Endometrial microvascular endothelial cells (primary cell): ENCODE results near the gene ZNF83. TPM values are rescaled to one million over a fixed set of nuclear protein-coding genes. Genes with fewer than 3 reads are reported as not detected.
"Not testable (repeated sequence)": the region's sequence is repeated elsewhere in the genome, so short reads cannot be mapped to it uniquely, and the experiment has no call there.

Experiments used
- in situ Hi-C: cut with HindIII; loops from 2 replicates; pipeline ENCODE4 v1.10.0; 2017; ENCODE audit warnings: low sequenced_read_pairs, low pct_unique_long_range_greater_than_20kb; ENCODE audit errors: inconsistent ontology term
- total RNA-seq: library from RNA; depleted of rRNA; stranded (reverse); fragments of >200 nt; gene quantifications from one replicate; pipeline ENCODE4 v1.2.3, GENCODE V29; 2015; ENCODE audit errors: inconsistent ontology term

ZNF83 gene
- 17.8 TPM for total RNA-seq

DNA sequence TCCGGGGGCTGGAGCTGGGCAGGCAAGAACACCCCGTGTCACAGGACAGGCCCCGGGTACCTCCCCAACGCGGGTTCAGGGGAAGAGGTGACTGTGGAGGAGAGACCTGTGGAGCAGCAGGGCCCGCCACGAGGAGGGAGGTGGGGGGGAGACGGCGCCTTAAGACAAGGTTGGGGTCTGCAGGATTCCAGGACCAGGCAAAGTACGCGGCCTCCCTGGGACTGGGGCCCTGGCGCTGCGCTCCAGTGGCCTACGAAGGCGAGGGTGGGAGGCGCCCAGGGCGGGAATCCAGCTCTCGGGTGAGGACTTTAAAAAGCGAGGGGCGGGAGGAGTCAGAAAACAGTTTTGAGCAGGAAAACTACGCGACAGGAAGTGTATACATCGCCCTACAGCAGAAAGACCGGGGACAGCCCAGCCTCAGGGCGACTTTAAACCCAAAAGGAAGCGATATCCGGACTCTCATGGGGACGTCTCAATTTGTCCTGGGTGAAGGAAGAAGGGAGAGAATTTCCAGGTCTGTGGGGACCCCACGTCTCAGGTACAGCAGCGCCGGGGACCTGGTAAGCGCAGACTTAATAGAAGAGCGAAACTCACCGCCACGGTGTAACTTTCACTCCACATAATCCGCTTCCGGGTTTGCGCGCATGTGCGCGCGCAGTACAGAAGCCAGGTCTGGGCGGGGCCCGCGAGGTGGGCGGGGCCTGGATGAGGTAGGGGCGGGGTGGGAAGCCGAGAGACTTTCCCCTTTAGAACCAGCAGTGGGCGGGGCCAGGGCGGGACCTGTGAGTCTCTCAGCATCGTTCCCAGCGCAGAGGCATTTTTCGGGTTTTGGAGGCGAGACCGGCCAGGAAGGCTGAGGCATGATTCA lies at the start of gene ZNF83:
TSS of gene ZNF83 (minus strand) at position 638 of the 868 bp plus-strand sequence.
- in situ Hi-C loops = no loop called here

DNA sequence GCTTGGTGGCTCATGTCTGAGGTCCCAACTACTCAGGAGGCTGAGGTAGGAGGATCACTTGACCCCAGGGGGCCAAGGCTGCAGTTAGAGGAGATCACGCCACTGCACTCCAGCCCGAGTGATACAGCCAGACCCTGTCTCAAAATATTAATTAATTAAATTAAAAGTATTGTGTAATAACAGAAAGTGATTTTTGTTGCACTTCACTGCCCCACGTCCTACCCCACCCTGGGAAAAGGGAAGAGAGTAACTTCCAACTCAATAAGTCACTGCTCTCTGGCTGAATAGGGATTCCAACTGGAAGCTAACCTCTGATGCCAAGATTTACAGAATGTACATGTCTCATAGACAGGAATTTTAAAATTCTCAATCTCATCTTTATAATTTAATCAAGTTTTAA lies 49.5 kb upstream of the ZNF83 start:
- in situ Hi-C loops = no loop called here

DNA sequence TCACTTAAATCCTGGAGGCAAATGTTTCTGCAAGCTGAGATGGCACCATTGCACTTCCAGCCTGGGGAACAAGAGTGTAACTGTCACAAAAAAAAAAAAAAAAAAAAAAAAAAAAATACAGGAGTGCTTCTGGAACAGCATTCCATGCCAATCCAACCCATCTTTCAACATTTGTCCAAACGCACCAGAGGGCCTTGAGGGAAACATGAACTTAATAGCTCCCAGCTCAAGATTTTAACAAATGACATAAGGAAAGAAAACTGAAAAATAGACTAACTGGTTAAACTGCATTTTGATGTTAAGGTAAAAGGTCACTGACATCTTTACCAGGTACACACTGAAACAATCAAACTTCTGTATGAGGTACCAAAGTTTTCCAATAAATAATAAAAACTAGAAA lies 47.7 kb upstream of the ZNF83 start:
- in situ Hi-C loops = no loop called here

DNA sequence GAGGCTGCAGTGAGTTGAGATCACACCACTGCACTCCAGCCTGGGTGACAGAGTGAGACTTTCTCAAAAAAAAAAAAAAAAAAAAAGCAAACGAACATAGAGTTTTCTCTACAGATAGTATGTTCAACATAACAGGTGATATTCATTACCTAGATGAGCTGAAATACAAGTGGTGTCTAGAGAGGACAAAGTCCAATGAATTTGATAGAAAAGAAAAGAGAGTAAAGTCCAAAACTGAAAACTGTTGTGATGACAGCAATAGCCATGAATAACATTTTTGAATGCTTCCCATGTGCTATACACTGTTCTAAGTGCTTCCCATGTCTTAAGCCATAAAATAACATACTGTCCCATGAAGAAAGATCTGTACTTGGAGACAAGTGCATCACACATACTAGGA lies 43.1 kb upstream of the ZNF83 start:
- in situ Hi-C loops = not testable (repeated sequence)

DNA sequence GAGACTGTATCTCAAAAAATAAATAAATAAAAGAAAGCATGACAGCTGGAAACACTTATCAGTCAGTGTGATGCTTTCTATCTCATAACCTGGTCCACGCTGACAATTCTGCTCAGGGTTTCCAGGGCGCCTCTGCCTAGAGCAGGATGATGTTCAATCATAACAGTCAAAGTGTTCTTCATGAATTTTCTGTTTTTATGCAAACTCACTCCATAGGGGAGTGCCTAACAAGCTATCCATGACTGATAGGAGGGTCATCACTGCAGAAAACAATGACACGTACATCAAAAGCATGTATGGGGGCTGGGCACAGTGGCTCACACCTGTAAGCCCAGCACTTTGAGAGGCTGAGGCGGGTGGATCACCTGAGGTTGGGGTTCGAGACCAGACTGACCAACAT lies 41.4 kb upstream of the ZNF83 start:
- in situ Hi-C loops = no loop called here

DNA sequence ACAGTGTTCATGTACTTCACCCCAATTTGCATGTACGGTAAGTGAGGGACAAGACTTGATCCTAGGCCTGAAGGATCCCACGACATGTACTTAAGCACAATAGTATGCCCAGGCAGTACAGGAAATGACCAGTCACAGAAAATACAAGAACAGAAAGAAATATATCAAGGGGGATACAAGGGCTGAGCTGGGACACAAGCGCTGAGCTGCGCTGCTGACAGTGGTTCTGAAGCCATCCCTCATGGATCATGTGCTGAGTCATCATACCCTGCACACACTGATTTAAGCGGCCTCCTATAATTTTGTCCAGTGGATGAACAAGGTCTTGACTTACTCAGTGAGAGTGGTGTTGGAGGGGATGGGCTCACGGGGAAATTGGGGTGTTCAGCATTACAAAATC lies 37.1 kb upstream of the ZNF83 start:
- in situ Hi-C loops = not testable (repeated sequence)

DNA sequence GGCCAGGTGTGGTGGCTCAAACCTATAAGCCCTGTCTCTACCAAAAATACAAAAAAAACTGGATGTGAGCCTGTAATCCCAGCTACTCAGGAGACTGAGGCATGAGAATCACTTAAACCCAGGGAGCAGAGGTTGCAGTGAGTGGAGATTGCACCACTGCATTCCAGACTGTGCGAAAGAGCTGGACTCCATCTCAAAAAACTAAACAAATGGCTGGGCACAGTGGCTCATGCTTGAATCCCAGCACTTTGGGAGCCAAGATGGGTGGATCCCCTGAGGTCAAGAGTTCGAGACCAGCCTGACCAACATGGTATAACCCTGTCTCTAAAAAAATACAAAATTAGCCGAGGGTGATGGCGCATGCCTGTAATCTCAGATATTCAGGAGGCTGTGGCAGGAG lies 34.9 kb upstream of the ZNF83 start:
- in situ Hi-C loops = no loop called here

DNA sequence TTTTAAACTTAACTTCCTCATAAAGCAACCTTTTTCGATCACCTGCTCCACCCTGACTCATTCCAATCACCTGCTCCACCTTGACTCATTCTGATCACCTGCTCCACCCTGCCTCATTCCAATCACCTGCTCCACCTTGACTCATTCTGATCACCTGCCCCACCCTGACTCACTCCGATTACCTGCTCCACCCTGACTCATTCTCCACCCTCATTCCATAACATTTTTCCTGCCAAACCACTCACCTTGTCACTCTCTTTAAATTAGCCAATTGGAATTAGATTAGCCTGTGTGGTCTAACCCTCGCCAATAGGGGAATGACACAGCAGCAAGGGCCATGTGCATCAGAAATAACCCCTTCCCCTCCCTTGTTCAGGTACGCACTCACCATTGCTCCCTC lies 31.9 kb upstream of the ZNF83 start:
- in situ Hi-C loops = no loop called here

DNA sequence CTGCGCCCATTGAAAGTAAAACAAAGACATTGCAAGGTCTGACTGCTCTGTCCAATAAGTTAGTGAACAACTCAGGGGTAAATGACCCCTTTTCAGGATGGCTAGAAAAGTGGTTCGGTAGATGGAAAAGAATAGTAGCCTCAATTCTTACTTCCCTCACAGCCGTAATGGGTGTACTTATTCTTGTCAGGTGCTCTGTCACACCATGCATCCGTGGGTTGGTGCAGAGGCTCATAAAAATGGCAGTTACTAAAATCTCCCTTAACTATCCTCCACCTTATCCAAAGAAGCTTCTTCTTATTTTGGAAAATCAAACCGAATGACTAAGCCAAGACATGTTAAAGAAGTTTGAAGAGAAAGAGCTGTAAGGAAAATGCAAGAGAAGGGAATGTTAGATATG lies 31.4 kb upstream of the ZNF83 start:
- in situ Hi-C loops = no loop called here

DNA sequence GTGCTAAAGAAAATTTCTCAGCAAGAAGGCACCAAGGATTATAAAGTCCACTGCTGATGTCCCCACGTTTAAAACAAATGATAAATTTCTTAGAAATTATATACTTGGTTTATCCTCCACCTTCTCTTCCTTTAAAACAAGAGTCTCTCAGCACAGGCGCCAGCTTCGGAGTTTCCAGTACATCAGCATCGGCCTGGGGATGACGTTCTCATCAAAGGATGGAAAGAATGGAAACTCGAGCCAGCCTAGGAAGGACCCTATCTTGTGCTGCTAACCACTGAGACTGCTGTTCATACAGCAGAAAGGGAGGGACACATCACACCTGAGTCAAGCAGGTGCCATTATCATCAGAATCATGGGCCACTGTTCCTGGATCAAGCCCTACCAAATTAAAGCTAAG lies 29.8 kb upstream of the ZNF83 start:
- in situ Hi-C loops = no loop called here

DNA sequence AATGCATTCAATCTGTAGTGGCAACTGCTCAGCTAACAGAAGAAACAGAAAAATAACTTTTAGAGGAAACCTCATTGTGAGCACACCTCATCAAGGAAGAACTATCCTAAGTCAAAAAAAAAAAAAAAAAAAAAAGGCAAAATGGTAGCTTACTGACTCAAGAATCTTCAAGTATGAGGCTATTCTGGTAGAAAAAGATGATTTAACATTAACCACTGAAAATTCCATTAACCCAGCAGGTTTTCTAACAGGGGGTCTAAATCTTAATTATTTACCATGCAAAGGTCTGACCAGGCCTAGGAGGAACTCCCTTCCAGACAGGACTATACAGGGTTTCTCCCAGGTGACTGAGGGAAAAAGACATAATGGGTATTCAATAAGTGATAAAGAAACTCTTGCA lies 28.4 kb upstream of the ZNF83 start:
- in situ Hi-C loops = no loop called here

DNA sequence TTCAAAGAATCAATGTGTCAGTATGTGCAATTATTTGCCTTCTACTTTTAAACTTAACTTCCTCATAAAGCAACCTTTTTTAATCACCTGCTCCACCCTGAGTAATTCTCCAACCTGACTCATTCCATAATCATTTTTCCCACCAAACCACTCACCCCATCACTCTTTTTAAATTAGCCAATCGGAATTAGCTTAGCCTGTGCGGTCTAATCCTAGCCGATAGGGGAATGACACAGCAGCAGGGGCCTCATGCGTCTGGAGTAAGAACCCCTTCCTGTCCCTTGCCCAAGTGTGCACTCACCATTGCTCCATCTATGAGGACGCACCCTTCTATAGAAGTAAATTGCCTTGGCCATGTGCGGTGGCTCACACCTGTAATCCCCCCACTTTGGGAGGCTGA lies 27.4 kb upstream of the ZNF83 start:
- in situ Hi-C loops = no loop called here

DNA sequence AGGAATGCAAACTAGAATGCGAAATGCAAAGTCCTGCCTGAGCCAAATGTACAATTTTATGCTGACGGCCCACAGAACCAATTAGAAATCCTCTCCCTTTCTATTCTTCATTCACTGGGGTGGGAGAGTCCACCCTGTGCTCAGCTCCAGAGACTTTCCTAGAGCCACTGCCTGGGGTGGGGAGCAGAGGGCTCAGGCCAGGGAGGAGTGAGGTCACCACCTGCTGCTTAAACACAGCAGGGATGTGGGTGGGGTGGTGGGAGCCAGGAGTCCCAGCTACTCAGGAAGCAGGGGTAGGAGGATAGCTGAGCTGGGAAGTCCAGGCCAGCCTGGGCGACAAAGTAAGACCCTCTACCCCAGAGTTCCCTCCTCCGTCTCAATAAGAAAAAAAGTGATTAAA lies 26.9 kb upstream of the ZNF83 start:
- in situ Hi-C loops = no loop called here

DNA sequence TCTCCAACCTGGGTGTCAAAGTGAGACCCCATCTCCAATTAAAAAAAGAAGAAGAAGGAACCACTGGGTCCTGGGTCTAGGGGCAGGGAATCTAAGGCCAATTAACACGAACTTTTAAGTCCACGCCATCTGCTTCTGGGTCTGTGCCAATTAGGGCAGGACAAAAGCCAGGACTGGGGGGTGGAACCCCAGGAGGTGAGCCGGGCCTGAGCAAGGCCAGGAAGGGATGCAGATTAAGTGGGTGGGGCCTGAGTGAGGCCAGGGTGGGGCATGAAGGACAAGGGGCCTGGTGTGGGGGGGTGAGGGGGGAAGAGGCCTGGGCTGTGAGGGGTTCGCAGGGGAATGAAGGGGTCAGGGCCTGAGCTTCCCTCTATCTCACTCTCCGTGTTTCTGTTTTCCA lies 26.3 kb upstream of the ZNF83 start:
- in situ Hi-C loops = no loop called here

DNA sequence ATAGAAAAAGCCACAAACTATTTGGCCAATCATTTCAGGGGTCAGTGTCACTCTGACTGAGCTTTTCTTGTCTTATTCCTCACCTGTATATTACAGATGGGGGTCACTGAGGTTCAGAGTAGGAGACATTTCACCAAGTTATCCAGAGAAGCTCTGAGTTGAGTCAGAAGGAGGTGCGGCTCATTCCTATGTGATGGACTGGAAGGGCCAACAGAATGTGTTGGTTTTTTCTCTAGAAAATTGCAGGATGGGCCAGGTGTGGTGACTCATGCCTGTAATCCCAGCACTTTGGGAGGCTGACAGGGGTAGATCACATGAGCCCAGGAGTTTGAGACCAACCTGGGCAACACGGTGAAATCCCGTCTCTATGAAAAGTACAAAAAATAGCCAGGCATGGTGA lies 24.5 kb upstream of the ZNF83 start:
- in situ Hi-C loops = no loop called here

DNA sequence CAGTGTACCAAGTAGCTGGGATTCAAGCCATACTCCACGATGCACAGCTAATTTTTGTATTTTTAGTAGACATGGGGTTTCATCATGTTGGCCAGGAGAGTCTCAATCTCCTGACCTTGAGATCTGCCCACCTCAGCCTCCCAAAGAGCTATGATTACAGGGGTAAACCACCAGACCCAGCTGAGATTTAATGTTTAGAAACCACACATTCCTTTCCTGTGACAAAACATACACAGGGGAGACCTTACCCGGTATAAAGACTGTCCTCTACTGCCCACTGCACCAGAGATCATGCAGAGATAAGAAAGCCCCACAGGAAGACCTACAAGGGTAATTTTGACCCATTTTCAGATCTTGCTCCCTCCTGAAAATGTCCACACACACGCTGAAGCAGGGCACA lies 22.8 kb upstream of the ZNF83 start:
- in situ Hi-C loops = no loop called here

DNA sequence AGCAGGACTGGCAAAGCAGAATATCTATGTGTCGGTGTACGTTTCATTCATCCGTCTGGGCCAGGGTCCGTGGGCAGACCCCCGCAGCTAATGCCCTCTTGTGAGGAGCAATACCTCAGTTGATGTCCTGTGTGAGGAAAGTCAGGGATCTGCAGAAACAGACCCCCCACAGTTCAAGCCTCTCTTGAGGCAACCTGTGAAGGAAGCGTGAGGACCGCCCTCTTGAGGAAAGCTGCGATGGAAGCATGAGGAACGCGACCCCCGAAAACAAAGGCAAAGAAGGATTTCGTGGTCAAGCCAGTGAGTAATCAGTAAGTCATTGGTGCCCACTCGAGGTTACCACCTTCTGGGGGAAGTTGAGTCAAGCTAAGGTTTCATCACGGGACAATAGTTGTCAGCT lies 20.9 kb upstream of the ZNF83 start:
- in situ Hi-C loops = no loop called here

DNA sequence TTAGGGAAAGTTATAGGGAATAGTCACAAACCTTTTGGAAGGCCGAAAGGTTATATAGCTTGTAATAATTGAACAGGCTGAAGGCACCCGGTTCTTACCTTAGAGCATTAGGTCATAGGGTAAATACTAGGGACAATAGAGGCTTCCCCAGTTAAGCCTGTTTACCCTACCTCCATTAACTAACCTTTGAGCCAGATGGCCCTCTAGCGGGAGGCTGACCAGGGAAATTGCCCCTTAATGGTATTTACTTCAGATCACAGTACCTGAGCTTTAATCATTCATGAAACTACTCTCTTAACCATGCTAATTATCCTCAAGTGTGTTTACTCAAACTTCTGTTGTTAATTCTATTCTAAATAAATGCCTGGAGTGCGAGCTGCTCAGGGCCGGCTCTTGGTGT lies 20.4 kb upstream of the ZNF83 start:
- in situ Hi-C loops = no loop called here

DNA sequence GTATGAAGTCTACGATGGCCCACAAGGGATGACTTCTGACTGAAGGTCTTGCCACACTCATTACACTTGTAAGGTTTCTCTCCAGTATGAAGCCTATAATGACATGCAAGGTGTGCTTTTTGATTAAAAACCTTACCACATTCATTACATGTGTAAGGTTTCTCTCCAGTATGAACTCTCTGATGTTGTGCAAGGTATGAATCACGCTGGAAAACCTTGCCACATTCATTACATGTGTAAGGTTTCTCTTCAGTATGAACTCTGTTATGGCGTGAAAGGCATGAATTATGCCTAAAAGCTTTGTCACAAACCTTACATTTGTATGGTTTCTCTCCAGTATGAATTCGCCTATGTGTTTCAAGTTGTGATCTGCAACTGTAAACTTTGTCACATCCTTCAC lies 15.0 kb upstream of the ZNF83 start:
- in situ Hi-C loops = no loop called here

DNA sequence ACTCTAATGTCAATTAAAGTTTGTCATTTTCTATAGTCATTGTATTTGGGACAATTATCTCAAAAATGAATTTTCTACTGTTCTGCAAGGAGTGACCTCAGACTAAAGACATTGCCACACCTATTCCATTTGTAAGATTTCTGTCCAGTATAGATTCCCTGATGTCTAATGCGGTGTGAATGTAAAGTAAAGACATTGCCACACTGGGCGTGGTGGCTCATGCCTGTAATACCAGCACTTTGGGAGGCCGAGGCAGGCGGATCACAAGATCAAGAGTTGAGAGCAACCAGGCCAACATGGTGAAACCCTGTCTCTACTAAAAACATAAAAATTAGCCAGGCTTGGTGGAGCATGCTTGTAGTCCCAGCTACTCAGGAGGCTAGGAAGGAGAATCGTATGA lies 13.8 kb upstream of the ZNF83 start:
- in situ Hi-C loops = no loop called here
